ENCODE data around the gene ZNF783. TPM values are rescaled to one million over a fixed set of nuclear protein-coding genes. Genes with fewer than 3 reads are reported as not detected.
A peak's percentile ranks its signal among the peaks of the same experiment; 100 is the strongest.
"Not testable (repeated sequence)": the region's sequence is repeated elsewhere in the genome, so short reads cannot be mapped to it uniquely, and the experiment has no call there.

Gene ZNF783
- total RNA-seq, 2 experiments from 2014 or later, result 22.0 to 23.7 TPM

DNA sequence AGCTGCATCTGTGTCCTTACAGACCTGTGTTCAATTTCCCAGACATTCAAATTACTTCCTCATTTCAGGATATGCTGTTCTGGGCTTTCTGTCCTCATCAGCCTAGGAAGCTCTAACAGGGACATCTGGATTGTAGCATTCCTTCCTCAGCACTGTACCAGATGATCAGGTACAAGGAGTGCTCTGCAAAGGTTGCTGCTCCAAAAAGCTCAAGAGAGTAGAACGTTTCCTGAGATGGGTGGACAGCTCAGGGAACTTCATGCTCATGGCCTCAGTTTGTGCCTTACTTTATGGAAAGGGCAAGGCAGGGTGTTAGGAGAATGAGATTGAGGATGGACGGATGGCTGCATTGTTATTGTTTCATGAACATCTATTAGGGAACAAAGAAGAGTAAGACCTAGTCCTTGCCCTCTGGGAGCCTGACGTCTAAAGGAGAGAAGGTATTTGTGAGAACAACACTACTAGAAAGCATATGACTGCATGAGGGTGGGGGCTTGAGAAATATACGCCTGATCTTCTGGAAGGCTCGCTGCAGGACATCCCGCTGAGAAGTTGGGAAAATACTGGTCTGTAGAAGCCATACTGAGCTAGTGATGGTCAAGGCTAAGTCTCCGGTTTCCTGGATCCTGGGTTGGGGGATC, 33.0 kb upstream of the ZNF783 start:
- no peak for DNase-seq
- no peak for ATAC-seq (ENCODE audit: low read depth)
- H3K36me3 Mint-ChIP-seq, result peaks cover 8% of the 10 kb centered on the region
- no peaks in the 10 kb centered on the region for H3K9me3 Mint-ChIP-seq
- H3K4me1 Mint-ChIP-seq, result no peaks in the 10 kb centered on the region
- no peak overlapping the region for H3K4me3 Mint-ChIP-seq
- H3K27me3 Mint-ChIP-seq, result no peaks in the 10 kb centered on the region
- H3K27ac Mint-ChIP-seq, result no peak overlapping the region
- POLR2A ChIA-PET, result interaction anchor here (0.7 to 0.8 kb wide), 2 partner anchors 20 to 33 kb away, joined by 3 to 4 read pairs; partner anchors contain the start of gene ZNF282

DNA sequence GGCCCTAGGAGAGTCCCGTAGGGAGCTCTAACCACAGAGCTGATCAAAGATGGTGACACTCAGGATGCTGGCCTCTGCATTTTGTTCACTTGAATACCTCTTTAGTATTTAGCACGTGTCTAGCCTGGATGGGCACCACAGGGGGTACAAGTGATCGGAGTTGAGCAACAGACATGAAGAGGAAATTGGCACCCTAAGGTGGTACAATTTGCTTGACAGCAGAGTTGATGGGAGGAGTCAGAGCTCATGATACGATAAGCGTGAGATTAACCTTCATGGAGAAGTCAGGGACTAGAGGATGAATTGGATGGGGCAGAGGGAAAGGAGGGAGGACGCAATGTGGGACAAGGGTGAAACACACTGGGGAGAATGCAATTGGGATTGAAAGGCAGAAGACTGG, 32.5 kb upstream of the ZNF783 start:
- no peaks in the 10 kb centered on the region for H3K9me3 Mint-ChIP-seq
- H3K27ac Mint-ChIP-seq, result no peak overlapping the region
- H3K36me3 Mint-ChIP-seq, result peaks cover 8% of the 10 kb centered on the region
- no peaks in the 10 kb centered on the region for H3K4me1 Mint-ChIP-seq
- peak; percentile 13 for ATAC-seq (ENCODE audit: low read depth)
- H3K27me3 Mint-ChIP-seq, result no peaks in the 10 kb centered on the region
- H3K4me3 Mint-ChIP-seq, result no peak overlapping the region
- POLR2A ChIA-PET, result interaction anchor here (0.8 kb wide), 1 partner anchor 34 kb away, joined by 3 read pairs; the partner anchor contains the start of gene ZNF282
- no peak for DNase-seq

DNA sequence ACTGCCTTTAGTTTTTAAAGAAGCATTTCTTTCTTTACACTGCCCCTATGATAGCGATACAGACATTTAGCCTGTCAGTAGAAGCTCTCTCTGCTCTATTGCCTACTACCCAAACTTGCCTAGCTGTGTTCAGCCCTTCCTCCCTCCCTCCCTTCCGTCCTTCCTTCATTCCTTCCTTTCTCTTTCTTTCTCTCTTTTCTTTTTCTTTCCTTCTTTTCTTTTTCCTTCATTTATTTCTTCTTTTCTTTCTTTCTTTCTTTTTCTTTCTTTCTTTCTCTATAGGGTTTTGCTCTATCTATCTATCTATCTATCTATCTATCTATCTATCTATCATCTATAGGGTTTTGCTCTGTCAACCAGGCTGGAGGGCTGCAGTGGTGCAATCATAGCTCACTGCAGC, 29.6 kb upstream of the ZNF783 start:
- POLR2A ChIA-PET, result no interaction called here
- DNase-seq (no peak), ATAC-seq (ENCODE audit: low read depth) (no peak)
- Mint-ChIP-seq H3K4me3 (no peak overlapping the region), H3K27ac (no peak overlapping the region), H3K36me3 (no peaks in the 10 kb centered on the region), H3K4me1 (no peaks in the 10 kb centered on the region), H3K9me3 (no peaks in the 10 kb centered on the region), H3K27me3 (no peaks in the 10 kb centered on the region)

DNA sequence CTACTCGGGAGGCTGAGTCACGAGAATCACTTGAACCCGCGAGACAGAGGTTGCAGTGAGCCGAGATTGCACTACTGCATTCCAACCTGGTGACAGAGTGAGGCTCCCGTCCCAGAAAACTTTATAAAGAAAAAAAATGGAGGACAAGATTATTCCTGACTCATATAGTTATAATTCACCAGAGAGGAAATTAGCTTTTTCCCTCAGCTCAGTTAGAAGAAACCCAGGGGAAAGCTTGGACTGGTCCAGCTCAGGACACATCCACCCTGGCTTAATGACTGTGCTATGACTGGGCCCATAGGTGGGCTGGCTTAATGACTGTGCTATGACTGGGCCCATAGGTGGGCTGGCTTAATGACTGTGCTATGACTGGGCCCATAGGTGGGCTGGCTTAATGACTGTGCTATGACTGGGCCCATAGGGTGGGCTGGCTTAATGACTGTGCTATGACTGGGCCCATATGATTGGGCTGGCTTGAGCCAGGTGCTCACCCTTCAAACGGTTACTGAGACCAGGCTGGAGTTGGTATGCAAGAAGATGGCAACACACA, 28.3 kb upstream of the ZNF783 start:
- H3K27ac Mint-ChIP-seq, H3K9me3 Mint-ChIP-seq, POLR2A ChIA-PET, H3K4me1 Mint-ChIP-seq, DNase-seq, H3K27me3 Mint-ChIP-seq, H3K4me3 Mint-ChIP-seq, H3K36me3 Mint-ChIP-seq: not testable (repeated sequence)
- peak; percentile 20 for ATAC-seq (ENCODE audit: low read depth)

DNA sequence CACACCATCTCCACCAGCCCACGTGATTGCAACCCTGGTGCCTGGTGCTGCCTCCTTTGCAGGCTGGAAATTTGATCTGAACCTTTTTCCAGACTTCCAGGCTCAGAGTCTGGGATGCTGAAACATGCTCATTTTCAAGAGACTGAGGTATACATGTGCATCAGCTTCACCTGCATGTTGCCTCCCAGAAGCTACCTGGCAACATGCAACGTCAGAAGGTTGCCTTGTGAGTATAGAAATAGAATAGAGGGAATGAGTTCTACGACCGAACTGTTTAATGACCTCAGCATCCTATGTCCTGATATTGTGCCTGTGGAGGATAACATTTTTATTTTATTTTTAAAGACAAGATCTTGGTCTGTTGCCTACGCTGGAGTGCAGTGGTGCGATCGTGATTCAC, 24.5 kb upstream of the ZNF783 start:
- H3K4me1 Mint-ChIP-seq, result peaks cover 12% of the 10 kb centered on the region
- POLR2A ChIA-PET, result no interaction called here
- H3K9me3 Mint-ChIP-seq, result peaks cover under 1% of the 10 kb centered on the region
- no peak overlapping the region for H3K27ac Mint-ChIP-seq
- DNase-seq (no peak), ATAC-seq (ENCODE audit: low read depth) (no peak)
- H3K27me3 Mint-ChIP-seq, result no peaks in the 10 kb centered on the region
- no peak overlapping the region for H3K4me3 Mint-ChIP-seq
- peaks cover 5% of the 10 kb centered on the region for H3K36me3 Mint-ChIP-seq

DNA sequence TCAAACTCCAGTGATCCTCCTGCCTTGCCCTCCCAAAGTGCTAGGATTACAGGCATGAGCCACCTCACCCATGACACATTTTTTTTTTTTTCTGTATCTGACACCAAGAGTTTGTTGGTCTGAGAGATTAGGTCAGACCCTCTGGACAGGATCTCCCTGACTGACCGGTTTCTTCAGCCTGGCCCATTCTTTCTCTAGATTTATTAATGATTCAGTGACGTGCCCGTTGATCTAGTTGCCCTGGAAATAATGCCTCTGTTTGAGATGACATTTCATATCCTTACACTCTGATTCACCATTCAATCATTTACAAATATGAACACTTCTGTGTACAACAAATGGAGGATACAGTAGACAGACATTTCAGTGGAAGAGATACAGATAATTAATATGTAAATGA, 23.9 kb upstream of the ZNF783 start:
- POLR2A ChIA-PET, result no interaction called here
- Mint-ChIP-seq H3K36me3 (peaks cover 9% of the 10 kb centered on the region), H3K4me3 (no peak overlapping the region), H3K27me3 (no peaks in the 10 kb centered on the region), H3K4me1 (peaks cover 14% of the 10 kb centered on the region), H3K9me3 (peaks cover 3% of the 10 kb centered on the region), H3K27ac (no peak overlapping the region)
- ATAC-seq (ENCODE audit: low read depth), result no peak
- DNase-seq, result no peak

DNA sequence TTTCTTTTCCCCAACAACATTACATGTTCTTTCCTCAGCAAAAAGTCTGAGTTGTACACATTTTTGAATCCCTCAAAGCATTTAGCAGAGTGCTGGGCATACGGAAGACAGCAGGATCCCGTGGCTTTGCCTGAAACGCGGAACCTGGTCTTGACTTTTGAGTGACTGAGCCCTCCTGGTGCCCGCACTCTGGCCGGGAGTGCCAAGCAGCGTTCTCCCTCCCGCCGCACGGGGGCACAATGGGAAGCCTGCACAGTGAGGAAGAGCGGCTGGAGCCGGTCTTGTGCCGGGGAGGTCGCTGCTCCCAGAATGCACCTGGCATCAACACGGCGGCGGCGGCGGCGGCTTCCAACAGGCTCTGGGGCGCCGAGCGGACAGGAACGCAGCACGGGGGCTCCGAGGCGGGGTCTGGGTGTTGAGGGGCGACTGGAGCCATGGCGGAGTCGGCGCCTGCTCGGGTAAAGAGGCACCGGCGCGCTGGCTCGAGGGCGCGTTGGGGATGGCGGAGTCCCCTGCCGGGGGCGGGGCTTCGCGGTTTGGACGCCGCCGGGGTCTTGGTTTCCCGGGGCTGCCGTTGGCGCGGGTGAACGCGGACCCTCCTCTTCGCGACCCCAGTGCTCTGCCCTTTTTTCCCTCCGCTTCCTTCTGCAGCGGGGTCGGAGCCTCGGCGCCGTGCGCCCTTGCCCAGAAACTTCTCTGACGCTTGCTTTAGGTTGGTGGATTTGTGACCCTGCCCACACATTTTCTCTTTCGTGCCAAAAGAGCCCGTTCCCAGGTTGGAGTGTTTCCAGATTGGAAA, 22.5 kb upstream of the ZNF783 start, which contains the start of gene ZNF212:
ZNF212 (plus strand) TSS at position 307 of the 799 bp plus-strand sequence; CDS start at position 435, 128 bp downstream.
- peak within 1 kb of the TSS; percentile 92 for H3K4me3 Mint-ChIP-seq
- H3K9me3 Mint-ChIP-seq, result peaks cover 3% of the 10 kb centered on the region
- H3K27ac Mint-ChIP-seq, result peak within 1 kb of the TSS; percentile 81
- POLR2A ChIA-PET, result interaction anchor here (0.6 to 1.5 kb wide), 2 partner anchors 44 to 120 kb away, joined by 3 to 4 read pairs; partner anchors contain the start of gene ZNF282
- ATAC-seq (ENCODE audit: low read depth) (peak; percentile 100), DNase-seq (peak; percentile 88)
- H3K27me3 Mint-ChIP-seq, result no peaks in the 10 kb centered on the region
- peaks cover 9% of the 10 kb centered on the region for H3K36me3 Mint-ChIP-seq
- H3K4me1 Mint-ChIP-seq, result peaks cover 16% of the 10 kb centered on the region

DNA sequence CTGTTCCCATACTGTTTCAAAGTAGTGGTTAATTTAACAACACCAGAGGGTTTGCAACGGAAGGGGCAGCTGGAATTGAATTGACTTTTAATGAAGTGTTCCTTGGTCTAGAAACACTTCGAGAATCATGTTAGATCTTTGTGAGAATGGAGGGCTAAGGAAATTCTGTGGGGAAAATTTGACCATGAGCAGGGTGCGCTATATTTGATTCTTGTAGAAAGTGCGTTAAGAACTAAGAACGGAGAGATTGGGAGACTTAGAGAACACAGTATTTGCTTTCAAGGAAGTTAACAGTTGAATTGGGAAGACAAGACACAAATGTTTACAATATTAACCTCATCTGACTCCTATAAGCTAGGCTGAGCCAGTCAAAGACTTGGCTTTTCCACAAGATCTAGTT, 21.4 kb upstream of the ZNF783 start:
- peaks cover 24% of the 10 kb centered on the region for H3K4me1 Mint-ChIP-seq
- DNase-seq (no peak), ATAC-seq (ENCODE audit: low read depth) (no peak)
- H3K36me3 Mint-ChIP-seq, result peaks cover 9% of the 10 kb centered on the region
- H3K27me3 Mint-ChIP-seq, result no peaks in the 10 kb centered on the region
- H3K27ac Mint-ChIP-seq, result peak overlapping the region; percentile 69
- H3K4me3 Mint-ChIP-seq, result peak overlapping the region; percentile 92
- POLR2A ChIA-PET, result interaction anchor here (1.5 kb wide), 1 partner anchor 46 kb away, joined by 3 read pairs; the partner anchor contains the start of gene ZNF282
- peaks cover 3% of the 10 kb centered on the region for H3K9me3 Mint-ChIP-seq

DNA sequence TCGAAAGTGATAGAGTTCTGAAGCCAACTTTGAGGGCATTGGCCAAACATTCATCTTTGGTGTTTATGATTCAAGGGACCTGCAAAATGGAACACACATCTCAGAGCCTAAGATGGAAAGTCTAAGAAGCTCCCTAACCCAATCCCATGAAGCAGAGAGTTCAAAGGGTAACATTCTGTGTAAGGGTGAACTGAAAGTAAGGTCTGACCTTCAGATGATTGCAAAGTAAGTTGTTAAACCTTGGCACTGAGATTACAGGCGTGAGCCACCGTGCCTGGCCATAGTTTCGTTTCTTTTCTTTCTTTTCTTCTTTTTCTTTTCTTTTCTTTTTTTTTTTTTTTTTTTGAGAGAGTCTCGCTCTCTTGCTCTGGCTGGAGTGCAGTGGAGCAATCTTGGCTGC, 20.3 kb upstream of the ZNF783 start:
- Mint-ChIP-seq H3K27me3 (no peaks in the 10 kb centered on the region), H3K27ac (no peak overlapping the region), H3K9me3 (peaks cover 3% of the 10 kb centered on the region), H3K4me1 (peaks cover 29% of the 10 kb centered on the region), H3K36me3 (peaks cover 11% of the 10 kb centered on the region), H3K4me3 (no peak overlapping the region)
- ATAC-seq (ENCODE audit: low read depth) (no peak), DNase-seq (no peak)
- POLR2A ChIA-PET, result no interaction called here

DNA sequence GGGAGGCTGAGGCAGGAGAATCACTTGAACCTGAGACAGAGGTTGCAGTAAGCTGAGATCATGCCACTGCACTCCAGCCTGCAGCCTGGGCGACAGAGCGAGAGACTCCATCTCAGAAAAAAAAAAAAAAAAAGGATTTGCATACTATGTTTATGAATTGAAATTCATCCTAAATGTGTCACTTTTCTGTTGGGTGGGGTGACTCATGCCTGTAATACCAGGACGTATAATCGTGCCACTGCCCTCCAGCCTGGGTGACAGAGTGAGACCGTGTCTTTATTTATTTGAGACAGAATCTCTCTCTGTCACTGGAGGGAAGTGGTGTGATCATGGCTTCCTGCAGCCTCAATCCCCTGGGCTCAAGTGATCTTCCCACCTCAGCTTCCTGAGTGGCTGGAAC, 16.8 kb upstream of the ZNF783 start:
- POLR2A ChIA-PET, result interaction anchor here (0.6 kb wide), 1 partner anchor 8 kb away, joined by 3 read pairs; no protein-coding TSS in a partner anchor
- H3K9me3 Mint-ChIP-seq, result peaks cover 3% of the 10 kb centered on the region
- ATAC-seq (ENCODE audit: low read depth), result peak; percentile 39
- H3K27ac Mint-ChIP-seq, result no peak overlapping the region
- no peak overlapping the region for H3K4me3 Mint-ChIP-seq
- no peak for DNase-seq
- H3K27me3 Mint-ChIP-seq, result no peaks in the 10 kb centered on the region
- peaks cover 15% of the 10 kb centered on the region for H3K36me3 Mint-ChIP-seq
- peaks cover 35% of the 10 kb centered on the region for H3K4me1 Mint-ChIP-seq

DNA sequence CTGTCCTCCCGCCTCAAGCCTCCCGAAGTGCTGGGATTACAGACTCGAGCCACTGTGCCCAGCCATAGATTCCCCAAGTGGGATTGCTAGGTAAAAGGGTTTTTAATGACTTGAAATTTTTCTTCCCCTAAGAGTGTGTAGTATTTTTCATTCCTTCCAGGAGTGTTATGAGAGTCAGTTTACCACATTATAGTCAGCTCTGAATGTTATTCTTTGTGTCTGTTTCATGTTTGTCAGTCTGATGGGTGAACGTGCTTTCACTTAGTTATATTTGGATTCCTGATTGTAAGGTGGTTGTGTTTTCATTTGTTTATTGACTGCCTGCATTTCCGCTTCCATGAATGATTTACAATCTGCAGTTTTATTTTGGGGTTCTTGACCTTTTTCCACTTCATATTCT, 16.3 kb upstream of the ZNF783 start:
- H3K9me3 Mint-ChIP-seq, result peaks cover 3% of the 10 kb centered on the region
- no peak overlapping the region for H3K27ac Mint-ChIP-seq
- peaks cover 31% of the 10 kb centered on the region for H3K4me1 Mint-ChIP-seq
- peaks cover 20% of the 10 kb centered on the region for H3K36me3 Mint-ChIP-seq
- DNase-seq, result no peak
- no peaks in the 10 kb centered on the region for H3K27me3 Mint-ChIP-seq
- no peak for ATAC-seq (ENCODE audit: low read depth)
- no peak overlapping the region for H3K4me3 Mint-ChIP-seq
- POLR2A ChIA-PET, result no interaction called here

DNA sequence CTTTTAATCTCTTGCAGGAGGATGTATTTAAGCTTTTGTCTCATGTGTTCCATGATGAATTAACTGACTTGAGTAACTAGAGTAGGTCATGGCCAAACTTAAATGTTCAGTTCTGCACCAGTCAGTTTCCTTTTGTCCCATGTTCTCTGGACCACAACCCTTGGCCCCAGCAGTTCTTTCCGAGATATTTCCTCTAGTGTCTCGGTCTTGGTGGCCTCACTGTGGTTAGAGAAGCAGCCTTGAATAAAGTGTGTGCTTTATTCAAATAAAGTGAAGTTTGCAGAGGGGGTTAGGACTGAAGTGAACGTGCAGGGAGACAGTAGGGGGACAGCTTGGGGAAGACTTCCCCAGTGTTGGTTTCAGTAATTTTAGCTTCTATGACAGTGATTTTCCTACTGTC, 13.2 kb upstream of the ZNF783 start:
- POLR2A ChIA-PET, result no interaction called here
- no peak overlapping the region for H3K4me3 Mint-ChIP-seq
- H3K4me1 Mint-ChIP-seq, result peaks cover 26% of the 10 kb centered on the region
- peaks cover 15% of the 10 kb centered on the region for H3K36me3 Mint-ChIP-seq
- no peaks in the 10 kb centered on the region for H3K9me3 Mint-ChIP-seq
- DNase-seq (no peak), ATAC-seq (ENCODE audit: low read depth) (no peak)
- H3K27me3 Mint-ChIP-seq, result no peaks in the 10 kb centered on the region
- H3K27ac Mint-ChIP-seq, result peak overlapping the region; percentile 52

DNA sequence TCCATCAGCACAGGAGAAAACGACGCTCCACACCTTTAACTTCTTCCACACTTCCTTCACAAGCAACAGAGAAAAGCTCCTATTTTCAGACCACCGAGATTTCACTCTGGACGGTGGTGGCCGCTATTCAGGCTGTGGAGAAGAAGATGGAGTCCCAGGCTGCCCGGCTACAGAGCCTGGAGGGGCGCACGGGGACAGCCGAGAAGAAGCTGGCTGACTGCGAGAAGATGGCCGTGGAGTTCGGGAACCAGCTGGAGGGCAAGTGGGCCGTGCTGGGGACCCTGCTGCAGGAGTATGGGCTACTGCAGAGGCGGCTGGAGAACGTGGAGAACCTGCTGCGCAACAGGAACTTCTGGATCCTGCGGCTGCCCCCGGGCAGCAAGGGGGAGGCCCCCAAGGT, 11.8 kb upstream of the ZNF783 start:
- Mint-ChIP-seq H3K36me3 (peaks cover 15% of the 10 kb centered on the region), H3K4me1 (peaks cover 19% of the 10 kb centered on the region)
- DNase-seq; ATAC-seq (ENCODE audit: low read depth); H3K27me3 Mint-ChIP-seq; H3K4me3 Mint-ChIP-seq; H3K27ac Mint-ChIP-seq; H3K9me3 Mint-ChIP-seq; POLR2A ChIA-PET: not testable (repeated sequence)
